Adrenal gland (tissue), 12 donors: Measurements from ENCODE around the gene WFDC1. TPM values are rescaled to one million over a fixed set of nuclear protein-coding genes. Genes with fewer than 3 reads are reported as not detected.

ENCODE experiments used
- DNase-seq, 7 donors: peaks; one replicate each; pipeline ENCODE4 v3.0.0-alpha.2; 2019 to 2020
- H3K27ac ChIP-seq, 5 donors: fragments of 200-600 bp; sonication (generic) in 4 of 5; 1 replicate in 3 of 5; 2 replicates in 2 of 5; pipeline versions ENCODE4 v1.5.1 to v1.8.0; 2016 to 2020; ENCODE audit warnings: mild to moderate bottlenecking in 1 of 5
- H3K27me3 ChIP-seq: fragments of 200-600 bp; 2 replicates; pipeline ENCODE4 v1.8.0; 2021
- H3K36me3 ChIP-seq, 2 donors: fragments of 200-600 bp; replicated peaks in 1 of 2; 1 replicate in 1 of 2; 2 replicates in 1 of 2; pipeline versions ENCODE4 v1.5.1 to v1.8.0; 2018 to 2022
- H3K4me1 ChIP-seq, 2 donors: fragments of 200-600 bp; replicated peaks in 1 of 2; 1 replicate in 1 of 2; 2 replicates in 1 of 2; pipeline versions ENCODE4 v1.5.1 to v1.8.0; 2018 to 2021
- H3K4me3 ChIP-seq, 4 donors: fragments of 200-600 bp; sonication (generic) in 3 of 4; one replicate each; pipeline ENCODE4 v1.5.1; 2016 to 2018
- H3K9me3 ChIP-seq, 3 donors: fragments of 200-600 bp; sonication (generic) in 1 of 3; replicated peaks in 1 of 3; 1 replicate in 2 of 3; 2 replicates in 1 of 3; pipeline versions ENCODE4 v1.5.1 to v1.8.0; 2016 to 2021
- POLR2A ChIP-seq, 2 donors: fragments of 450-650 bp; IDR thresholded peaks; one replicate each; pipeline ENCODE4 v1.6.1; 2017; ENCODE audit warnings: antibody characterized with exemption in 2 of 2, mild to moderate bottlenecking in 2 of 2, moderate library complexity in 1 of 2
- WGBS, 4 donors: extraction: QIAGEN DNeasy Blood & Tissue Kit in 2 of 4; methylation state at CpG; one replicate each; pipeline versions ENCODE4 v1.1.5 to v1.1.7; 2013 to 2017; 5-methylcytosine and 5-hydroxymethylcytosine counted together
- intact Hi-C, 2 donors: fragments of 100-400 bp; cut with DNase I; formaldehyde crosslinking; loops; one replicate each; pipeline versions ENCODE4 v1.14.1 to v1.15.0; 2022 to 2023
- polyA plus RNA-seq, 3 donors: library from polyadenylated mRNA; stranded (reverse); fragments of 200-250 nt in 2 of 3; fragments of 350-450 nt in 1 of 3; fragmentation: Illumina TruSeq in 1 of 3; extraction: RNeasy Lipid Tissue Mini Kit (QIAGEN cat#74804) in 1 of 3; gene quantifications; one replicate each; pipeline ENCODE4 v1.2.3, GENCODE V29; 2013 to 2014
- small RNA-seq, 2 donors: library from RNA; depleted of rRNA; stranded (forward); fragments of <200 nt; gene quantifications; one replicate each; pipeline ENCODE3, GENCODE V24; 2016
- total RNA-seq, 9 donors: library from RNA; depleted of rRNA in 4 of 9; stranded (reverse); fragments of >200 nt in 4 of 9; fragments of 120-200 nt in 1 of 9; fragmentation: NEBNext Ultra II Directional in 1 of 9; extraction: Animal tissue kit (Norgen Biotek cat#: 25700) in 1 of 9; gene quantifications; one replicate each; pipeline versions ENCODE4 v1.1.0 to v1.2.4, GENCODE V29; 2013 to 2023
- TF ChIP-seq, protein P1 (sequence below), 6 experiments: fragments of 450-650 bp in 4 of 6; fragments of 200-600 bp in 2 of 6; sonication (generic) in 1 of 6; IDR thresholded peaks; 1 replicate in 5 of 6; 2 replicates in 1 of 6; pipeline versions ENCODE4 v1.5.1 to v1.8.0; 2016 to 2021; ENCODE audit warnings: antibody characterized with exemption in 6 of 6, mild to moderate bottlenecking in 2 of 6, moderate library complexity in 1 of 6
- donor health status: healthy with polysubstance abuse.
- donor health status: Bipolar disorder and iron deficiency.
- donor health status: DM: yes; HTN: yes; CAD: no.
- donor health status: DM: no; HTN: no; CAD: no.
- donor health status: DM: no; HTN: no; CAD: no.
- donor health status: DM: yes; HTN: yes; CAD: no.

Gene WFDC1
- total and polyA plus RNA-seq, 12 donors = 9.6 to 284 (median 39.8) TPM

DNA sequence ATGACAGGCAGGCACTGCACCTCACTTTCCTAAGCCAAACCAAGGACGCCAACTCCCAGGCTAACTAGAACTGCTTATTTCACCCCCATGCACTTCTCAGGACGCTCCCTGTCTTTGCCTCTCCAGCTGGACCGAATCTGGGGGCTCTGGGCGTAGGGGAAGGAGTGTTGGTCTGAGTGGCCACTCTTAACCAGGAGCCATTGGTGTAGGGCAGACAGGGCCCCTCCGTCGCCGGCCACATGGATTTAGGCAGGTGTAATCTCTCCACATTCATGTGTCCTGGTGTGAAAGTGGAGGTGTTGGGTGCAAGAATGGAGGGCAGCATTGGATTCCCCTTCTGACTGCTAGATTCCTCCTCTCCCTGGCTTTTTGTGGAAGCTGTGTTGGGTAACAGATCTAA lies 83.4 kb downstream of the WFDC1 start:
- Histone ChIP-seq H3K27ac (no peak overlapping the region), H3K4me1 (no peaks in the 10 kb centered on the region), H3K36me3 (no peaks in the 10 kb centered on the region), H3K9me3 (no peaks in the 10 kb centered on the region), H3K4me3 (no peak overlapping the region), H3K27me3 (no peaks in the 10 kb centered on the region)
- DNase-seq = no peak
- intact Hi-C loops = no loop called here
- 83 to 95% (median 84%) methylated on average over 7 of the region's 7 CpGs for WGBS, 4 donors
- TF ChIP-seq, protein P1, sequence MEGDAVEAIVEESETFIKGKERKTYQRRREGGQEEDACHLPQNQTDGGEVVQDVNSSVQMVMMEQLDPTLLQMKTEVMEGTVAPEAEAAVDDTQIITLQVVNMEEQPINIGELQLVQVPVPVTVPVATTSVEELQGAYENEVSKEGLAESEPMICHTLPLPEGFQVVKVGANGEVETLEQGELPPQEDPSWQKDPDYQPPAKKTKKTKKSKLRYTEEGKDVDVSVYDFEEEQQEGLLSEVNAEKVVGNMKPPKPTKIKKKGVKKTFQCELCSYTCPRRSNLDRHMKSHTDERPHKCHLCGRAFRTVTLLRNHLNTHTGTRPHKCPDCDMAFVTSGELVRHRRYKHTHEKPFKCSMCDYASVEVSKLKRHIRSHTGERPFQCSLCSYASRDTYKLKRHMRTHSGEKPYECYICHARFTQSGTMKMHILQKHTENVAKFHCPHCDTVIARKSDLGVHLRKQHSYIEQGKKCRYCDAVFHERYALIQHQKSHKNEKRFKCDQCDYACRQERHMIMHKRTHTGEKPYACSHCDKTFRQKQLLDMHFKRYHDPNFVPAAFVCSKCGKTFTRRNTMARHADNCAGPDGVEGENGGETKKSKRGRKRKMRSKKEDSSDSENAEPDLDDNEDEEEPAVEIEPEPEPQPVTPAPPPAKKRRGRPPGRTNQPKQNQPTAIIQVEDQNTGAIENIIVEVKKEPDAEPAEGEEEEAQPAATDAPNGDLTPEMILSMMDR (IDR thresholded peaks at IDR 0.05) = no peak
- TF ChIP-seq POLR2A (IDR thresholded peaks at IDR 0.05) = no peak

DNA sequence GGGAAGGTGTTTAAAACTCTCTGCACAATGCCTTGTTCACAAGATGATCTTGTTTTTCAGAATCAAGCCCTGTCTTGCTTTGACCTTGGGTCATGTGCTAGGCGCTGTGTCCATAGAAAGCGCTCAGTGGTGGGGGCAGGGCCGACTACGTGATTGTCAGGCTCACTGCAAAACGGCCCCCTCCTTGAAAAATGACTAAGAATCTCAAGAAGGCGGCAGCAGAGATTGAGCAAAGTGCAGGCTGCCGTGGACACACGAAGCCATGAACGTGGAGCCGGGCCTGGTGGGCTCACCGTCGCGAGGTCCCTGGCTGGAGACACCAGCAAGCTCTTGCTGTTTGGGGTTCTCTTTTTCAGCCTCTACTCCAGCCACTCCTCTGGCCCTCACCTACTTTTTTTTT lies 83.9 kb downstream of the WFDC1 start:
- TF ChIP-seq, protein P1 (IDR thresholded peaks at IDR 0.05) = no peak
- no peak for TF ChIP-seq POLR2A (IDR thresholded peaks at IDR 0.05)
- Histone ChIP-seq H3K4me1 (no peaks in the 10 kb centered on the region), H3K9me3 (no peaks in the 10 kb centered on the region), H3K27me3 (no peaks in the 10 kb centered on the region), H3K27ac (no peak overlapping the region), H3K4me3 (no peak overlapping the region), H3K36me3 (no peaks in the 10 kb centered on the region)
- WGBS, 4 donors = 80 to 89% (median 84%) methylated on average over 10 to 13 of the region's 13 CpGs
- DNase-seq = peak in 1 of 7 donors; percentile 23
- intact Hi-C loops = no loop called here

DNA sequence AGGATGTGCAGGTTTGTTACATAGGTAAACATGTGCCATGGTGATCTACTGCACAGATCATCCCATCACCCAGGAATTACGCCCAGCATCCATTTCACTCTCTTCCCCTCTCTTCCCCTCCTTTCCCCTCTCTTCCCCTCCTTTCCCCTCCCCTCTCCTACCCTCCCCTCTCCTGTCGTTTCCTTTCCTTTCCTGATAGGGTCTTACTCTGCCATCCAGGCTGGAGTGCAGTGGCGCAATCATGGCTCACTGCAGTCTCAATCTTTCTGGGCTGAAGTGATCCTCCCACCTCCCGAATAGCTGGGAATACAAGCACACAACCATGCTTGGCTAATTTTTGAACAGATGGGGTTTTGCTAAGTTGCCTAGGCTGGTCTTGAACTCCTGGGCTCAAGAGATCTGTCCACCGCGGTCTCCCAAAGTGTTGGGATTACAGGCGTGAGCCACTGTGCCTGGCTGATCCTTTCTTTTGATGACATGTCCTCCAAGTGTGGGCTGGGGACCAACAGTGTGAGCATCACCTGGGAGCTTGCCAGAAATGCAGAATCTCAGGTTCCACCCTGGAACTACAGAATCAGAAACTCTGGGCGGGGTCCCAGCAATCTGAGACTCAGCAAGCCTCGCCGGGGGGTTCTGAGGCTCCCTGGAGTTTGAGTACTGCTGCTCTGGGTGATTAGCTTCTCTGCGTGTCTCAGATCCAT lies 84.5 kb downstream of the WFDC1 start:
- TF ChIP-seq, protein P1 (IDR thresholded peaks at IDR 0.05) = no peak
- no peak for TF ChIP-seq POLR2A (IDR thresholded peaks at IDR 0.05)
- H3K36me3 ChIP-seq = no peaks in the 10 kb centered on the region
- no peak for DNase-seq
- no peak overlapping the region for H3K4me3 ChIP-seq
- H3K27me3 ChIP-seq = no peaks in the 10 kb centered on the region
- intact Hi-C loops = no loop called here
- H3K9me3 ChIP-seq = no peaks in the 10 kb centered on the region
- 74 to 79% (median 75%) methylated on average over 7 to 11 of the region's 11 CpGs for WGBS, 4 donors
- no peak overlapping the region for H3K27ac ChIP-seq
- H3K4me1 ChIP-seq = no peaks in the 10 kb centered on the region

Small RNAs within 50 kb of the gene (small RNA-seq; reads per million reads assigned to genes)
- gene RNA5SP433 = 0 reads per million in 2 donors

Other genes starting within 250 kb of the WFDC1 start
- gene MBTPS1, start 177.9 kb upstream of the WFDC1 start, total RNA-seq = 100 to 1,000 TPM in 2 of 9 donors, 10 to 100 TPM in 7; 69.0 to 132 (median 87.7) TPM
- gene MBTPS1, start 177.9 kb upstream of the WFDC1 start, polyA plus RNA-seq = 10 to 100 TPM; 61.5 to 71.5 (median 65.3) TPM
- 100 to 1,000 TPM in 1 of 9 donors, 10 to 100 TPM in 8; 19.0 to 122 (median 34.1) TPM for gene HSDL1, start 149.7 kb upstream of the WFDC1 start, total RNA-seq
- 10 to 100 TPM; 18.8 to 33.5 (median 28.6) TPM for gene HSDL1, start 149.7 kb upstream of the WFDC1 start, polyA plus RNA-seq
- 10 to 100 TPM in 1 of 9 donors, 1 to 10 TPM in 6, under 1 TPM in 2; 0.67 to 12.0 (median 2.3) TPM for gene DNAAF1, start 149.6 kb upstream of the WFDC1 start, total RNA-seq
- 10 to 100 TPM in 2 of 3 donors, 1 to 10 TPM in 1; 5.3 to 17.9 (median 10.4) TPM for gene DNAAF1, start 149.6 kb upstream of the WFDC1 start, polyA plus RNA-seq
- 10 to 100 TPM; 18.9 to 66.7 (median 38.0) TPM for gene TAF1C, start 107.8 kb upstream of the WFDC1 start, total RNA-seq
- gene TAF1C, start 107.8 kb upstream of the WFDC1 start, polyA plus RNA-seq = 100 to 1,000 TPM in 1 of 3 donors, 10 to 100 TPM in 1, 1 to 10 TPM in 1; 6.4 to 205 (median 75.1) TPM
- 1 to 10 TPM in 1 of 9 donors, under 1 TPM in 6, not detected in 2; 0.12 to 1.2 (median 0.55) TPM for gene ADAD2, start 103.7 kb upstream of the WFDC1 start, total RNA-seq
- gene ADAD2, start 103.7 kb upstream of the WFDC1 start, polyA plus RNA-seq = 10 to 100 TPM in 1 of 3 donors, 1 to 10 TPM in 1, not detected in 1; 2.3 to 11.6 TPM
- under 1 TPM in 5 of 9 donors, not detected in 4; under 0.01 to 0.95 (median 0.28) TPM for gene KCNG4, start 54.9 kb upstream of the WFDC1 start, total RNA-seq
- 1 to 10 TPM in 1 of 3 donors, under 1 TPM in 2; 0.20 to 1.3 (median 0.46) TPM for gene KCNG4, start 54.9 kb upstream of the WFDC1 start, polyA plus RNA-seq
- 1 to 10 TPM in 1 of 9 donors, under 1 TPM in 6, not detected in 2; 0.42 to 2.2 (median 0.61) TPM for gene ATP2C2, start 73.7 kb downstream of the WFDC1 start, total RNA-seq
- under 1 TPM; 0.07 to 0.40 (median 0.35) TPM for gene ATP2C2, start 73.7 kb downstream of the WFDC1 start, polyA plus RNA-seq
- 10 to 100 TPM in 3 of 9 donors, 1 to 10 TPM in 6; 3.6 to 14.1 (median 7.6) TPM for gene MEAK7, start 209.8 kb downstream of the WFDC1 start, total RNA-seq
- 1 to 10 TPM; 3.8 to 4.2 (median 4.2) TPM for gene MEAK7, start 209.8 kb downstream of the WFDC1 start, polyA plus RNA-seq